WTC11 (cell line): ENCODE measurements around the gene PHLPP1. TPM values are rescaled to one million over a fixed set of nuclear protein-coding genes. Genes with fewer than 3 reads are reported as not detected.

Source experiments
- ATAC-seq: fragments of 200-7000 bp; cut with Tn5 transposase; 2 replicates; pipeline ENCODE4 v1.10.0; 2021; ENCODE audit warnings: mild to moderate bottlenecking, moderate library complexity
- CTCF ChIA-PET: fragments of 300-600 bp; sonication (Branson Sonifier 250); formaldehyde crosslinking; loops from one replicate; lab custom pipeline; 2021; ENCODE audit warnings: antibody characterized with exemption; lab: Charles Lee
- POLR2A ChIA-PET: fragments of 350-600 bp; sonication (Branson Sonifier 250); formaldehyde crosslinking; loops from one replicate; lab custom pipeline; 2021; ENCODE audit warnings: antibody characterized with exemption; lab: Charles Lee
- DNase-seq: peaks from one replicate; pipeline ENCODE4 v3.0.0; 2021; ENCODE audit warnings: low spot score
- H3K27ac Mint-ChIP-seq: 2 replicates; pipeline ENCODE4 v1.8.0; 2021; ENCODE audit warnings: mixed read lengths
- H3K27me3 Mint-ChIP-seq: 2 replicates; pipeline ENCODE4 v1.8.0; 2021; ENCODE audit warnings: low read depth, mild to moderate bottlenecking, moderate library complexity, mixed read lengths
- H3K36me3 Mint-ChIP-seq: 2 replicates; pipeline ENCODE4 v1.8.0; 2021; ENCODE audit warnings: mixed read lengths
- H3K4me1 Mint-ChIP-seq: 2 replicates; pipeline ENCODE4 v1.8.0; 2022; ENCODE audit warnings: mixed read lengths
- H3K4me3 Mint-ChIP-seq: 2 replicates; pipeline ENCODE4 v1.8.0; 2021; ENCODE audit warnings: mild to moderate bottlenecking, moderate library complexity, mixed read lengths
- H3K9me3 Mint-ChIP-seq: 2 replicates; pipeline ENCODE4 v1.8.0; 2021; ENCODE audit warnings: mixed read lengths
- ATF2 ChIP-seq: sonication (generic); formaldehyde crosslinking; IDR thresholded peaks from 2 replicates; pipeline ENCODE4 v1.8.1; 2022; ENCODE audit warnings: low read depth, missing genetic modification reagents, borderline replicate concordance
- ELF4 ChIP-seq: sonication (generic); formaldehyde crosslinking; IDR thresholded peaks from 2 replicates; pipeline ENCODE4 v1.8.1; 2022; ENCODE audit warnings: low read depth, mild to moderate bottlenecking, moderate library complexity, missing genetic modification reagents
- FOXK1 ChIP-seq: sonication (generic); formaldehyde crosslinking; IDR thresholded peaks from 2 replicates; pipeline ENCODE4 v1.8.0; 2022; ENCODE audit warnings: mild to moderate bottlenecking, moderate library complexity, missing genetic modification reagents
- FOXP1 ChIP-seq: sonication (generic); formaldehyde crosslinking; IDR thresholded peaks from 2 replicates; pipeline ENCODE4 v1.8.0; 2022; ENCODE audit warnings: missing genetic modification reagents, mild to moderate bottlenecking, moderate library complexity, borderline replicate concordance
- GABPB1 ChIP-seq: sonication (generic); formaldehyde crosslinking; IDR thresholded peaks from 2 replicates; pipeline ENCODE4 v1.8.1; 2023; ENCODE audit warnings: mild to moderate bottlenecking, missing genetic modification reagents
- HMGXB4 ChIP-seq: sonication (generic); formaldehyde crosslinking; IDR thresholded peaks from 2 replicates; pipeline ENCODE4 v1.8.1; 2023; ENCODE audit warnings: mild to moderate bottlenecking, moderate library complexity, missing genetic modification reagents
- MLX ChIP-seq: sonication (generic); formaldehyde crosslinking; IDR thresholded peaks from 2 replicates; pipeline ENCODE4 v1.8.1; 2023; ENCODE audit warnings: mild to moderate bottlenecking, missing genetic modification reagents, moderate library complexity
- PREB ChIP-seq: sonication (generic); formaldehyde crosslinking; IDR thresholded peaks from 2 replicates; pipeline ENCODE4 v1.8.1; 2022; ENCODE audit warnings: mild to moderate bottlenecking, missing genetic modification reagents, moderate library complexity, borderline replicate concordance
- RELA ChIP-seq: sonication (generic); formaldehyde crosslinking; IDR thresholded peaks from 2 replicates; pipeline ENCODE4 v1.8.1; 2022; ENCODE audit warnings: missing genetic modification reagents, mild to moderate bottlenecking, borderline replicate concordance
- SMAD4 ChIP-seq: sonication (generic); formaldehyde crosslinking; IDR thresholded peaks from 2 replicates; pipeline ENCODE4 v1.8.0; 2022; ENCODE audit warnings: mild to moderate bottlenecking, missing genetic modification reagents
- SOX15 ChIP-seq: fragments of 250-450 bp; sonication (Bioruptor Pico); IDR thresholded peaks from 2 replicates; pipeline ENCODE4 v1.9.0; 2021; ENCODE audit warnings: mild to moderate bottlenecking
- TEAD1 ChIP-seq: sonication (generic); formaldehyde crosslinking; IDR thresholded peaks from 2 replicates; pipeline ENCODE4 v1.8.0; 2022; ENCODE audit warnings: mild to moderate bottlenecking, missing genetic modification reagents
- USF1 ChIP-seq: sonication (generic); formaldehyde crosslinking; IDR thresholded peaks from 2 replicates; pipeline ENCODE4 v1.8.0; 2022; ENCODE audit warnings: mild to moderate bottlenecking, missing genetic modification reagents
- ZMAT4 ChIP-seq: fragments of 250-450 bp; sonication (Bioruptor Pico); IDR thresholded peaks from 2 replicates; pipeline ENCODE4 v1.9.0; 2021; ENCODE audit warnings: mild to moderate bottlenecking
- ZNF396 ChIP-seq: fragments of 250-450 bp; sonication (Bioruptor Pico); IDR thresholded peaks from 2 replicates; pipeline ENCODE4 v1.8.0; 2021; ENCODE audit warnings: mild to moderate bottlenecking, moderate library complexity, borderline replicate concordance
- ZNF671 ChIP-seq: fragments of 250-450 bp; sonication (Bioruptor Pico); IDR thresholded peaks from 2 replicates; pipeline ENCODE4 v1.8.0; 2021; ENCODE audit warnings: mild to moderate bottlenecking
- total RNA-seq: library from RNA; stranded (reverse); gene quantifications from 3 replicates; pipeline ENCODE4 v1.2.3, GENCODE V29; 2021

Gene PHLPP1
- total RNA-seq, 1 experiment from 2014 or later: 52.0 TPM

DNA sequence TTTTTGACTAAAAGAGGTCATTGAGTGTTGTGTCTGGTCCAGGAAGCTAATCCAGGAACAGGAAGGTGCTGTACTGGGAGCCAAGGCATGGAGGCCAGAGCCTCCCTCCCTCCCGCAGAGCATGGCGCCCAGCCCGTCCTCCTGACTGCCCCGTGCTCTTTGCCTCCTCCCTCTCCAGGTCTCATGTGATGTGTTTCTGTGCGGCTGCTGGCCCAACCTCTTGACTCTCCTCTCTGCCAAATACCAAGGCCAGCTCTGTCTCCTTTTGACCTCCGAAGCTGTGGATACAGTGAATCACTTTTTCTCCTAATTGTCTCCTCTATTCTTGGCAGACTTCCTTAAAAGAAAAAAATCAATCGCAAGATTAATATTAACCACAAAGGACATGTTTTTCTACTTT, 284.1 kb downstream of the PHLPP1 start (continued):
- TF ChIP-seq MLX (CRISPR knock-in tag) (no peak), TEAD1 (CRISPR knock-in tag) (no peak), ZNF671 (CRISPR knock-in tag) (no peak), SMAD4 (CRISPR knock-in tag) (no peak), ZNF396 (no peak), SOX15 (no peak)

DNA sequence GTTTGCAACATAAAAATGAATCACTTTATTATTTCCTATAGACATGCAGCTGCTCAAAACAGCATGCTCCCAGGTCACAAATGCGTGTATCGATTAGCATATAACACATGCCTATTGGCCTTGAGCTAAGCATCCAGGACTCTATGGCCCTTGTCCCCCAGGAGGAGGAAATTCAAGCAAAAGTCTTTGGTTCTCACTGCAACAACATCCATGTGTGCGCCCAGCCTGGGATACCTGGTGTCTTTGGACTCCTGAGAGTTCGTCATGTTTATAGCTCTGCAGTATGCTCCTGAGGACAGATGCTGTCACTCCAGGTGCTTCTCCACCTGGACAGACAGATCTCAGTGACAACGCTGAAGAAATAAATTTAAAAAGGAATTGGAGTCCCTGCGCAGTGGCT, 284.6 kb downstream of the PHLPP1 start:
- POLR2A ChIA-PET: no interaction called here
- no peak overlapping the region for H3K4me3 Mint-ChIP-seq

More for the DNA sequence above, 284.6 kb downstream of the PHLPP1 start:
- Mint-ChIP-seq H3K27me3 (no peaks in the 10 kb centered on the region), H3K36me3 (no peaks in the 10 kb centered on the region), H3K27ac (no peak overlapping the region), H3K9me3 (no peaks in the 10 kb centered on the region), H3K4me1 (peaks cover 9% of the 10 kb centered on the region)
- CTCF ChIA-PET: interaction anchor here (0.9 to 1.1 kb wide), 2 partner anchors 362 to 416 kb away, joined by 3 to 4 read pairs; no protein-coding TSS in a partner anchor
- TF ChIP-seq ATF2 (CRISPR knock-in tag) (no peak), FOXK1 (no peak), FOXP1 (CRISPR knock-in tag) (no peak), HMGXB4 (CRISPR knock-in tag) (no peak), ZNF396 (no peak), ZMAT4 (no peak), SOX15 (no peak), PREB (CRISPR knock-in tag) (no peak), USF1 (no peak), GABPB1 (CRISPR knock-in tag) (no peak), ZNF671 (CRISPR knock-in tag) (no peak), RELA (CRISPR knock-in tag) (no peak), ELF4 (CRISPR knock-in tag) (no peak)
- DNase-seq: no peak
- no peak for ATAC-seq
